Measurements from ENCODE around the gene VAV1. TPM values are rescaled to one million over a fixed set of nuclear protein-coding genes. Genes with fewer than 3 reads are reported as not detected.
A peak's percentile ranks its signal among the peaks of the same experiment; 100 is the strongest.
"Not testable (repeated sequence)": the region's sequence is repeated elsewhere in the genome, so short reads cannot be mapped to it uniquely, and the experiment has no call there.

The VAV1 gene
- total RNA-seq, 2 experiments from 2014 or later = 73.4 to 90.8 TPM

DNA sequence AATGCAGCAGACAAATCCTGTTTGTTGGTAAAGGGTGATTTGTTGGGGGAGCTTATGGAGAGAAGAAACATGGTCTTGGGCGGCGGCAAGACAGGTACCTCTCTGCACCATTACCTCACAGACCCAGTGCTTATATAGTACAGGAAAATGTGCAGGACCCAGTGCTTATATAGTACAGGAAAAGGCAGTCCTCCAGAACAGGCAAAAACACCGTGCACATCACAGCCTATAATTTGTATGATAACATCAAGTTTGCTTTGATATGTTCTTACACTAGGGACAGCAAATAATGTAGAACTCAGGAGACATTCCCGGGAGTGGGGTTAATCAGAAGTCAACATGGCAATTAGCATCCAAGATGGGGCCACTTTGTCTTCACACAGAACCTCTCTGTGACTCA, 20.9 kb downstream of the VAV1 start:
- intact Hi-C loops (cut with DNase I, micrococcal nuclease) = no loop called here
- no peaks in the 10 kb centered on the region for H3K27me3 Mint-ChIP-seq
- peak overlapping the region; percentile 14 for H3K27ac Mint-ChIP-seq
- no peak for ATAC-seq
- H3K4me3 Mint-ChIP-seq = no peak overlapping the region
- ChIA-PET POLR2A (no interaction called here), CTCF (no interaction called here)
- peaks cover 63% of the 10 kb centered on the region for H3K36me3 Mint-ChIP-seq (ENCODE audit: low read depth)
- H3K4me1 Mint-ChIP-seq = peaks cover 88% of the 10 kb centered on the region
- DNase-seq = no peak
- H3K9me3 Mint-ChIP-seq (ENCODE audit: low read depth) = peaks cover 8% of the 10 kb centered on the region

DNA sequence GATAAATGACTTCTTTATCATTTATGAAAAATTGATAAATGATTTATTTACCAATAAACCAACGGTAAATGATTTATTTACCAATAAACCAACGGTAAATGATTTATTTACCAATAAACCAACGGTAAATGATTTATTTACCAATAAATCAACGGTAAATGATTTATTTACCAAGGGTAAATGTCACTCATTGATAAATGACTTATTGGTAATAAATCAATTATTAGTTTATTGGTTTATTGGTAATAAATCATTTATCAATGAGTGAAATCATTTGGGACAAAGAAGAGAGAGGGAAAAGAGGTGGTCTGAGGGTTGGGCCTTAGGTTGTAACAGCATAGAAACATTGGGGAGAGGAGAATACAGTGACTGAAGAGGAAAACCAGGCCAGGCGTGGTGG, 21.5 kb downstream of the VAV1 start:
- DNase-seq (no peak), ATAC-seq (no peak)
- H3K4me1 Mint-ChIP-seq = peaks cover 87% of the 10 kb centered on the region
- ChIA-PET CTCF (no interaction called here), POLR2A (no interaction called here)
- H3K4me3 Mint-ChIP-seq = no peak overlapping the region
- peaks cover 8% of the 10 kb centered on the region for H3K9me3 Mint-ChIP-seq (ENCODE audit: low read depth)
- intact Hi-C loops (cut with DNase I, micrococcal nuclease) = no loop called here
- peaks cover 64% of the 10 kb centered on the region for H3K36me3 Mint-ChIP-seq (ENCODE audit: low read depth)
- no peaks in the 10 kb centered on the region for H3K27me3 Mint-ChIP-seq
- H3K27ac Mint-ChIP-seq = peak overlapping the region; percentile 29

DNA sequence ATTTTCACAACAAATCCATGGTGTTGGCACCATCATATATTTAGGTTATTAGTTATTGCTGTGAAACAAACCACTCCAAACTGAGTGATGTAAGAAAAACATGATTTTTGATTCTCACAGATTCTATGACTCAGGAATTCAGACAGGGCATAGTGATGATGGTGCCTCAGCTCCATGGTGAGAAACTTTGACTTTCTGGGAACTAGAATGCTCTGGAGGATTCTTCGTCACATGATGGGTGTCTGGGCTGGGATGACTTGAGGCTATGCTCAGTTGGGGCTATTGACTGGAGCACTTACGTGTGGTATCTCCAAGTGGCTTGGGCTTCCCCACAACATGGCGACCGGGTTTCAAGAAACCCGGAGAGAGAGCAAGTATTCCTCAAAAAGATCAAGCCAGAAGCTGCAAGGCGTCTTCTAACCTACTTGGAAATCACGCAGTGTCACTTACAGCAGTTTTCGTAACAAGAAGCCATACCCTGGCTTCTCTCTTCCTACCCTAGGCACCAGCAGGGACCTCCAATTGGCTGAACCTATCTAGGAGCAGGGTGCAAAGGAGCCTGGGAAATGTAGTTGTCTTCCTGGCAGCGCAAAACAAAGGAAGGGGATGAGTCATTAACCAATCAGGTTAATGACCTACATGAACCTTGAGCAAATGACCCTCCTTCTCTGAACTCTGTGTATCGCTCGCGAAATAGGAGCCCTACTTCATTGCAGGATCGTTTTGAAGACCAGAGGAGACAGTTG, 22.4 kb downstream of the VAV1 start:
- ATAC-seq = peak; percentile 15
- ChIA-PET CTCF (interaction anchor here (0.7 to 1.0 kb wide), 2 partner anchors 19 to 22 kb away, joined by 3 to 4 read pairs; partner anchors contain the start of gene VAV1), POLR2A (no interaction called here)
- Mint-ChIP-seq H3K36me3 (ENCODE audit: low read depth) (peaks cover 69% of the 10 kb centered on the region), H3K9me3 (ENCODE audit: low read depth) (peaks cover 8% of the 10 kb centered on the region), H3K4me1 (peaks cover 91% of the 10 kb centered on the region), H3K27me3 (no peaks in the 10 kb centered on the region), H3K4me3 (no peak overlapping the region), H3K27ac (peak overlapping the region; percentile 41)
- DNase-seq = no peak
- intact Hi-C loops (cut with DNase I, micrococcal nuclease) = no loop called here

DNA sequence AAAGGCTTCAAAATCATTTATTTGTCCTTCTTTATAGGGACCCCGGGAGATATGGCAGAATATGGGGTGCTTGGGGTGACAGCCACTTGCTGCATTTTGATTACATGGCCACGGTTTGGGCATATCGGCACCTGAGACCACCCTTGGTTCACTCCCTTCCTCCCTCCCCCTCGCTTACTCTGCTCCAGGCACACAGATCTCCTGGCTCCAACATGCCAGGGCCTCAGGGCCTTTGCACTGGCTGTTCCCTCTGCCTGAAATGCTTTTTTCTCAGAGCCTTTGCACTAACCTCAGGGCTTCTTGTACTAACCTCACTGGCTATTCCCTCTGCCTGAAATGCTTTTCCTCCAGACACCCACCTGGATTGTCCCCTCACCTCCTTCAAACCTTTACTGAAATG, 23.8 kb downstream of the VAV1 start:
- H3K27me3 Mint-ChIP-seq = no peaks in the 10 kb centered on the region
- ChIA-PET CTCF (no interaction called here), POLR2A (interaction anchor here (0.7 kb wide), 1 partner anchor 18 kb away, joined by 3 read pairs; no protein-coding TSS in a partner anchor)
- H3K4me3 Mint-ChIP-seq = no peak overlapping the region
- peak overlapping the region; percentile 8 for H3K27ac Mint-ChIP-seq
- peaks cover 90% of the 10 kb centered on the region for H3K4me1 Mint-ChIP-seq
- peaks cover 8% of the 10 kb centered on the region for H3K9me3 Mint-ChIP-seq (ENCODE audit: low read depth)
- no peak for DNase-seq
- H3K36me3 Mint-ChIP-seq (ENCODE audit: low read depth) = peaks cover 64% of the 10 kb centered on the region
- intact Hi-C loops (cut with DNase I, micrococcal nuclease) = no loop called here
- ATAC-seq = no peak

DNA sequence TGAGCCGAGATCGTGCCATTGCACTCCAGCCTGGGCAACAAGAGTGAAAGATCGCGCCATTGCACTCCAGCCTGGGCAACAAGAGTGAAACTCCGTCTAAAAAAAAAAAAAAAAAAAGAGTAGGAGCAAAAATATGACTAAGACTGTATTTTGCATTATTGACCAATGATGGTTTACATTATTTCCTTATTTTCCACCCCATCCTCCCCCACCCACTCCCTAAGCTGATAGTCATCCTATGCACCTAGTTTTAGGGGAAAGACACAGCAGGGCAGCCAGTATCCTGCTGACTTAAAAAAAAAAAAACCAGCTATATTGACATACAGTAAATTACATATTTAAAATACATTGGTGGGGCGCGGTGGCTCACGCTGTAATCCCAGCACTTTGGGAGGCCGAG, 25.1 kb downstream of the VAV1 start:
- peaks cover 51% of the 10 kb centered on the region for H3K36me3 Mint-ChIP-seq (ENCODE audit: low read depth)
- no peak for ATAC-seq
- H3K4me1 Mint-ChIP-seq = peaks cover 84% of the 10 kb centered on the region
- peaks cover 8% of the 10 kb centered on the region for H3K9me3 Mint-ChIP-seq (ENCODE audit: low read depth)
- POLR2A ChIA-PET = interaction anchor here (0.5 to 0.9 kb wide), 4 partner anchors 17 to 125 kb away, joined by 3 to 4 read pairs (median 3); no protein-coding TSS in a partner anchor
- intact Hi-C loops (cut with DNase I, micrococcal nuclease) = no loop called here
- DNase-seq = peak; percentile 17
- H3K27me3 Mint-ChIP-seq = no peaks in the 10 kb centered on the region
- peak overlapping the region; percentile 51 for H3K27ac Mint-ChIP-seq
- CTCF ChIA-PET = interaction anchor here (0.6 to 1.3 kb wide), 3 partner anchors 10 to 84 kb away, joined by 3 read pairs; no protein-coding TSS in a partner anchor
- no peak overlapping the region for H3K4me3 Mint-ChIP-seq

DNA sequence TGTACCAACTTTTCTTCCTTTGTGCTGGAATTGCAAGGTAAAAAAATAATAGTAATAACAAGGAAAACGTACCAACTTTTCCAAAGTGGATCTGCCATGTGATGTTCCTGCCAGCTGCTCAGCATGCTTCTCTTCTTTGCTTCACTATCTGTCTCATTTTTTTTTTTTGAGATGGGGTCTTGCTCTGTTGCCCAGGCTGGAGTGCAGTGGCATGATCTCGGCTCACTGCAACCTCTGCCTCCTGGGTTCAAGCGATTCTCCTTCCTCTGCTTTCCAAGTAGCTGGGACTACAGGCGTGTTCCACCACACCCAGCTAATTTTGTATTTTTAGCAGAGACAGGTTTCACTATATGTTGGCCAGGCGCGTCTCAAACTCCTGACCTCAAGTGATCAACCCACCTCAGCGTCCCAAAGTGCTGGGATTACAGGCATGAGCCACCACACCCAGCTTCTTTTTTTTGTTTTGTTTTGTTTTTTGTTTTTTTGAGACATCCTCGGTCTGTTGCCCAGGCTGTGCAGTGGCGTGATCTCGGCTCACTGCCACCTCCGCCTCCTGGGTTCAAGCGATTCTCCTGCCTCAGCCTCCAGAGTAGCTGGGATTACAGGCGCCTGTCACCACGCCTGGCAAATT, 27.8 kb downstream of the VAV1 start:
- Mint-ChIP-seq H3K36me3 (ENCODE audit: low read depth) (peaks cover 35% of the 10 kb centered on the region), H3K4me3 (peak overlapping the region; percentile 82), H3K4me1 (peaks cover 76% of the 10 kb centered on the region), H3K27ac (peak overlapping the region; percentile 98)
- not testable (repeated sequence) for H3K27me3 Mint-ChIP-seq; H3K9me3 Mint-ChIP-seq (ENCODE audit: low read depth); ATAC-seq
- intact Hi-C loops (cut with DNase I, micrococcal nuclease) = loop anchor here in 1 of 2 experiments (2.0 kb wide), 1 partner anchor 63 kb away; the partner anchor contains the start of gene GPR108
- peak; percentile 45 for DNase-seq
- ChIA-PET CTCF (interaction anchor here (0.9 to 2.1 kb wide), 5 partner anchors 13 to 284 kb away, joined by 3 to 11 read pairs (median 7); partner anchors contain the start of gene VAV1), POLR2A (interaction anchor here (0.7 to 2.0 kb wide), 5 partner anchors 12 to 27 kb away, joined by 3 to 18 read pairs (median 3); partner anchors contain the start of gene VAV1)

DNA sequence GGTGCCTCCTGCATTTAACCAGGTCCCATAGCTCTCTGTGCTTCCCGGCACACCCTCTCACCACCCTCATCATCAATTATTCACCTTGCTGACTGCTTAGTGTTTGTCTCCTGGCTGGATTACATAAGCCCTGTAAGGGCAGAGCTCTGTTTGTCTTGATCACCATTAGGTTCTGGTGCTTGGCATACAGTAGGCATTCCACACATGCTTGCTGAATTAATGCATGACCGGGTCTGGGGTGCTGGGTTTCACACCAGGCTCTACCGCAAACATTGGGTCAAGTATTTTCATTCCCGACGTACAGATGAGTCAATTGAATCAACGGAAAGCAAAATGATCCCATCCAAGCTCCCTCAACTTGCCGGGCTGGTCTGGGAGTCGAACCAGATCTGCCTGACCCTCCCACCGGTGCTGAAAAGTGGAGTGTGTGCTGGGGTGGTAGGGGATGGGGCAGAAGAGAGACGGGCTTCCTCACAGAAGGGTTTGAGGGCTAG, 28.5 kb downstream of the VAV1 start:
- ChIA-PET POLR2A (interaction anchor here (0.7 to 2.0 kb wide), 4 partner anchors 11 to 28 kb away, joined by 3 to 18 read pairs (median 3); partner anchors contain the start of gene VAV1), CTCF (interaction anchor here (0.6 to 2.1 kb wide), 6 partner anchors 13 to 284 kb away, joined by 3 to 11 read pairs (median 6); partner anchors contain the start of gene VAV1)
- H3K4me1 Mint-ChIP-seq = peaks cover 74% of the 10 kb centered on the region
- H3K4me3 Mint-ChIP-seq = peak overlapping the region; percentile 82
- intact Hi-C loops (cut with DNase I, micrococcal nuclease) = loop anchor here (1.0 to 2.0 kb wide), 8 partner anchors 13 to 428 kb away; partner anchors contain the start of genes GPR108 (in 2 of the 2), SH2D3A (in 1 of the 2) and VAV1 (in 1 of the 2)
- no peaks in the 10 kb centered on the region for H3K27me3 Mint-ChIP-seq
- peak; percentile 23 for ATAC-seq
- H3K9me3 Mint-ChIP-seq (ENCODE audit: low read depth) = no peaks in the 10 kb centered on the region
- DNase-seq = peak; percentile 32
- peak overlapping the region; percentile 98 for H3K27ac Mint-ChIP-seq
- peaks cover 29% of the 10 kb centered on the region for H3K36me3 Mint-ChIP-seq (ENCODE audit: low read depth)

DNA sequence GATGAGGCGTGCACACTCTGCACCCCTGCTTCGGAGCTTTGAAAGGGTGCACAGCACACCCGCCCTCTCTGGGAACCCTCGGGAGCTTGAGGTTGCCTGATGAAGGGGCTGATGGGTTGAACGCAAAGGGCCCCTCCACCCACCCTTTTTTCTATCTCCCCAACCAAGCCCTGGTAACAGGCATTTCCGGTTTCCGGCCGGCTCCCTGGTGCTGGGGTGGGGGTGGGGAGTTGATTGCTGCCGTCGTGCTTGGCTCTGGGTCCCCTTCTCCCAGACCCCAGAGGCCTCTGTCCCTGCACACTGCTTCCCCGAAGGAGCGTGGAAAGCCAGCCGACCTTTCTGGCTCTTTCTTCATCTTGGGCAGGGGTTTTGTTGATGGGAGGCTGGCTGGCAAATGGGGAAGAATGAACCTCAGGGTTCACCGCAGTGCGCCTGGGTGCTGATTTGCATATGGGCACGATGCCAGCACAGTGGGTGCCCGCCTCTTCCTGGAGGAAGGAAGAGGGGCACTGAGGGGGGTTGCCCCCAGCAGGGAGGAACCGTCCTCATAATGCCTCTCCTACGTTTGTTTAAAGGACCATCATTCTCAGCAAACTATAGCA, 29.1 kb downstream of the VAV1 start:
- H3K4me1 Mint-ChIP-seq = peaks cover 72% of the 10 kb centered on the region
- peak overlapping the region; percentile 98 for H3K27ac Mint-ChIP-seq
- H3K27me3 Mint-ChIP-seq = no peaks in the 10 kb centered on the region
- DNase-seq = peak; percentile 90
- intact Hi-C loops (cut with DNase I, micrococcal nuclease) = loop anchor here (1.0 to 2.0 kb wide), 11 partner anchors 13 to 428 kb away; partner anchors contain the start of genes GPR108 (in 2 of the 2), SH2D3A (in 2 of the 2) and VAV1 (in 1 of the 2)
- POLR2A ChIA-PET = interaction anchor here (0.6 to 2.0 kb wide), 5 partner anchors 11 to 42 kb away, joined by 3 to 18 read pairs (median 3); partner anchors contain the start of gene VAV1
- CTCF ChIA-PET = interaction anchor here (0.6 to 2.1 kb wide), 7 partner anchors 10 to 285 kb away, joined by 3 to 11 read pairs (median 4); partner anchors contain the start of gene VAV1
- peak; percentile 75 for ATAC-seq
- peaks cover 29% of the 10 kb centered on the region for H3K36me3 Mint-ChIP-seq (ENCODE audit: low read depth)
- H3K9me3 Mint-ChIP-seq (ENCODE audit: low read depth) = no peaks in the 10 kb centered on the region
- H3K4me3 Mint-ChIP-seq = peak overlapping the region; percentile 82

DNA sequence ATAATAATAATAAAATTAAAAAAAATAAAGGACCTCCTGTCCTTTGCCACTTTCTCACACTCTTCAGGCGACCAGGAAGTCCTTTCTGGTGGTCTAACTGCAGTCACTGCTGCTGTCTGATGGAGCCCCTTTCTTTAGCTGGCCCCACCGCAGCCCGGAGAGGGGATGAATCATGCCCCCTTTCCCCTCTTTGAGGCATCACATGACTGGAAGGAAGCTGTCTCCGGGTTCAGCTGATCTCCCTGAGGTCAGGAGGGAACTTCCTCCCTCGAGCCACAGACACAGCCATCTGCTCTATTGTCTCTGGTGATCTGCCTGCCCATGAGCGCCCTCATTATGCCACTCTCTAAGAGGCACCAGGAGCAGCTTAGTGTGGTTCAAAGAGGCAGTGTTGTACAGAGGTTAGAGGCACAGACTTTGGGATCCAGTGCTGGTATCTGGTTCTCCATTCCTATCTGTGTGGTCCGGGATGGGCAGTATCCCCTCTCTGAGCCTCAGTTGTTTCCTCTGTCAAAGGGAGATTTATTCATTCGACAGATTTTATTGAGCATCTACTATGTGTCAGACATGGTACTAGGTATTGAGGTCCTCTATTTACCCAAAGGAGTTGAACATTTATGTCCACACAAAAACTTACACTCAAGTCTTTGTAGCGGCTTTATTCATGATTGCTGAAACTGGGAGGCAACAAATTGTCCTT, 30.0 kb downstream of the VAV1 start:
- ATAC-seq (peak; percentile 50), DNase-seq (peak; percentile 83)
- Mint-ChIP-seq H3K36me3 (ENCODE audit: low read depth) (peaks cover 32% of the 10 kb centered on the region), H3K27ac (peak overlapping the region; percentile 88), H3K27me3 (no peaks in the 10 kb centered on the region), H3K4me3 (peak overlapping the region; percentile 82), H3K4me1 (peaks cover 71% of the 10 kb centered on the region), H3K9me3 (ENCODE audit: low read depth) (no peaks in the 10 kb centered on the region)
- ChIA-PET CTCF (interaction anchor here (0.5 to 2.8 kb wide), 12 partner anchors 10 to 1410 kb away, joined by 3 to 13 read pairs (median 3); partner anchors contain the start of gene VAV1), POLR2A (interaction anchor here (0.6 to 1.1 kb wide), 2 partner anchors 25 to 30 kb away, joined by 3 to 4 read pairs; partner anchors contain the start of gene VAV1)
- intact Hi-C loops (cut with DNase I, micrococcal nuclease) = loop anchor here (1.0 to 2.0 kb wide), 3 partner anchors 36 to 128 kb away; partner anchors contain the start of gene SH2D3A (in 1 of the 2)

DNA sequence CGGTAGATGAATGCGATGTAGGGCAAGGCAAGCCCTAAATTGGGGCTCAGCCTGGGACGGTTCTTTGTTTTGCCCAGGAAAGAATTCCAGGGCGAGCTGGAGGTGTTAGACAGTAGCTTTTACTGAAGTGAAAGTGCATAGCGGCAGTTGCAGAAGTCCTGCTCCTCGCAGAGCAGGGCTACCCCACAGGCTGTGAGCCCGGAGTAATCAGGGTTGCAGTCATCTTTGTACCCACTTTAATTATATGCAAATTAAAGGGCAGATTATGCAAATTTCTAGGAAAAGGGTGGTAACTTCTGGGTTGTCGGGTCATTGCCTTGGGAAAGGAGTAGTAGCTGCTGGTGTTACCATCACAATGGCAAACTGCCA, 30.5 kb downstream of the VAV1 start:
- no peak for ATAC-seq
- no peaks in the 10 kb centered on the region for H3K27me3 Mint-ChIP-seq
- peak overlapping the region; percentile 88 for H3K27ac Mint-ChIP-seq
- peak overlapping the region; percentile 82 for H3K4me3 Mint-ChIP-seq
- CTCF ChIA-PET = interaction anchor here (0.5 to 2.8 kb wide), 13 partner anchors 9 to 1409 kb away, joined by 3 to 13 read pairs (median 3); partner anchors contain the start of gene VAV1
- H3K36me3 Mint-ChIP-seq (ENCODE audit: low read depth) = peaks cover 33% of the 10 kb centered on the region
- H3K4me1 Mint-ChIP-seq = peaks cover 67% of the 10 kb centered on the region
- intact Hi-C loops (cut with DNase I, micrococcal nuclease) = loop anchor here (2.0 kb wide), 2 partner anchors 36 to 128 kb away; partner anchors contain the start of gene SH2D3A (in 1 of the 2)
- DNase-seq = no peak
- POLR2A ChIA-PET = interaction anchor here (0.6 to 1.1 kb wide), 4 partner anchors 24 to 67 kb away, joined by 3 to 4 read pairs (median 3); partner anchors contain the start of gene VAV1
- no peaks in the 10 kb centered on the region for H3K9me3 Mint-ChIP-seq (ENCODE audit: low read depth)

Data from activated CD4-positive, alpha-beta T cell treated with anti-CD3 and anti-CD28 coated beads for 36 hours (primary cell).